Measurements from ENCODE around the gene PRICKLE3.

DNA sequence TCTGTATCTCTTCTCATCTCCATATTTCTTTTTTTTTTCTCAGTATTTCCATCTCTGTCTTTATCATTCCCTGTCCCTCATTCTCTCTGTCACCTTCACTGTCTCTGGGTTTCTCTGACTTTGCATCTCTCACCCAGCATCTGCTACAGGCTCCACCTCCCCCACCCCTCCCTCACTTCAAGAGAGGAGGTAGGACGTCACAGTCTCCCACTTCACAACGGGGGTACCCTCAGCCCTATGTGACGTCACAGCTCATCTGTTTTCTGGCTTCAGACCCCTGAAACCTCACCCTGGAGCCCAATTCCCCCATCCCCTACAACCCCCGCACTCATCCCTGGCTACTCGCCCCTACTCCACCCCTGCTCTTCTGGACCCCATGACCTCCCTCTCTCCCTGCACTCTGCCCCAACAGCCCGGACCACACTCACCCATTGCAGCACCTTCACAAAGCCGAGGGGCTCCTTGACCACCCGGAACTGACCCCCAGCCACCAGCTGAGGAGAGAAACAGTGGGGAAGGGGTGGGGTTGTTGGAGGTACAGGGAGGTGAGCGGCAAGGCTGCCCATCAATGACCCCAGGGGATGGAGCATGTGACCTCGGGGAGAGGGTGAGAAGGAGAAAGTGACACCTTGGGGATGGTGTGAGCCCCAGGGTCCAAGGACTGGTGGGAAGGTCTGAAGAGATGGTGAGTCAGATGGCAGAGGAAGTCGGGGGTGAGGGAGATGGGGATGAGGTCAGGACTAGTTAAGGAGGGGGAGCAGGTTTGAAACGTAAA is 12.6 kb upstream of the PRICKLE3 start:
- TF ChIP-seq, protein P1, sequence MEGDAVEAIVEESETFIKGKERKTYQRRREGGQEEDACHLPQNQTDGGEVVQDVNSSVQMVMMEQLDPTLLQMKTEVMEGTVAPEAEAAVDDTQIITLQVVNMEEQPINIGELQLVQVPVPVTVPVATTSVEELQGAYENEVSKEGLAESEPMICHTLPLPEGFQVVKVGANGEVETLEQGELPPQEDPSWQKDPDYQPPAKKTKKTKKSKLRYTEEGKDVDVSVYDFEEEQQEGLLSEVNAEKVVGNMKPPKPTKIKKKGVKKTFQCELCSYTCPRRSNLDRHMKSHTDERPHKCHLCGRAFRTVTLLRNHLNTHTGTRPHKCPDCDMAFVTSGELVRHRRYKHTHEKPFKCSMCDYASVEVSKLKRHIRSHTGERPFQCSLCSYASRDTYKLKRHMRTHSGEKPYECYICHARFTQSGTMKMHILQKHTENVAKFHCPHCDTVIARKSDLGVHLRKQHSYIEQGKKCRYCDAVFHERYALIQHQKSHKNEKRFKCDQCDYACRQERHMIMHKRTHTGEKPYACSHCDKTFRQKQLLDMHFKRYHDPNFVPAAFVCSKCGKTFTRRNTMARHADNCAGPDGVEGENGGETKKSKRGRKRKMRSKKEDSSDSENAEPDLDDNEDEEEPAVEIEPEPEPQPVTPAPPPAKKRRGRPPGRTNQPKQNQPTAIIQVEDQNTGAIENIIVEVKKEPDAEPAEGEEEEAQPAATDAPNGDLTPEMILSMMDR (IDR thresholded peaks at IDR 0.05; ENCODE audit: low read depth, low read length, poor library complexity, severe bottlenecking), result no peak
- TF ChIP-seq EZH2phosphoT487 (IDR thresholded peaks at IDR 0.05; ENCODE audit: borderline replicate concordance, low read length), result no peak
